ENCODE results near the gene BCL2L1. TPM values are rescaled to one million over a fixed set of nuclear protein-coding genes. Genes with fewer than 3 reads are reported as not detected.

BCL2L1 gene
- total RNA-seq, 1 experiment from 2014 or later: 277 TPM

- Histone ChIP-seq H3K9me2 (replicated peaks; ENCODE audit: low read length) (no peaks in the 10 kb centered on the region), H2AFZ (ENCODE audit: low read length) (no peak overlapping the region), H3K27ac (ENCODE audit: low read length) (no peak overlapping the region), H3K4me2 (ENCODE audit: low read length) (no peak overlapping the region), H3K4me1 (ENCODE audit: insufficient read depth, low read length) (no peaks in the 10 kb centered on the region), H3K9me3 (ENCODE audit: low read length) (no peaks in the 10 kb centered on the region), H4K20me1 (ENCODE audit: low read length) (no peaks in the 10 kb centered on the region), H3K27me3 (ENCODE audit: low read length) (no peaks in the 10 kb centered on the region), H3K4me3 (ENCODE audit: low read length) (no peak overlapping the region), H3K36me3 (ENCODE audit: low read depth, low read length) (no peaks in the 10 kb centered on the region), H3K79me2 (ENCODE audit: low read length) (no peaks in the 10 kb centered on the region), H3F3A (ENCODE audit: low read length, unreplicated experiment) (no peaks in the 10 kb centered on the region), H3K9ac (ENCODE audit: low read length) (no peak overlapping the region)
- no peak for ATAC-seq
- no peak for TF ChIP-seq EZH2phosphoT487 (IDR thresholded peaks at IDR 0.05; ENCODE audit: borderline replicate concordance, low read length)
- no peak for TF ChIP-seq CTCF (conservative IDR thresholded peaks at IDR 0.05; ENCODE audit: low read depth, low read length)
- no peak for TF ChIP-seq EZH2 (IDR thresholded peaks at IDR 0.05; ENCODE audit: low read length, unreplicated experiment)
- POLR2A ChIA-PET (ENCODE audit: unreplicated experiment): no interaction called here
- intact Hi-C loops (cut with micrococcal nuclease): no loop called here
- peak; percentile 26 for DNase-seq
- CTCF ChIA-PET: no interaction called here
- BruUV-seq (replicated peaks): no TSS peak
Observed at GRCh38 chr20:31620246-31620645, 102.4 kb downstream of the BCL2L1 start.

DNA sequence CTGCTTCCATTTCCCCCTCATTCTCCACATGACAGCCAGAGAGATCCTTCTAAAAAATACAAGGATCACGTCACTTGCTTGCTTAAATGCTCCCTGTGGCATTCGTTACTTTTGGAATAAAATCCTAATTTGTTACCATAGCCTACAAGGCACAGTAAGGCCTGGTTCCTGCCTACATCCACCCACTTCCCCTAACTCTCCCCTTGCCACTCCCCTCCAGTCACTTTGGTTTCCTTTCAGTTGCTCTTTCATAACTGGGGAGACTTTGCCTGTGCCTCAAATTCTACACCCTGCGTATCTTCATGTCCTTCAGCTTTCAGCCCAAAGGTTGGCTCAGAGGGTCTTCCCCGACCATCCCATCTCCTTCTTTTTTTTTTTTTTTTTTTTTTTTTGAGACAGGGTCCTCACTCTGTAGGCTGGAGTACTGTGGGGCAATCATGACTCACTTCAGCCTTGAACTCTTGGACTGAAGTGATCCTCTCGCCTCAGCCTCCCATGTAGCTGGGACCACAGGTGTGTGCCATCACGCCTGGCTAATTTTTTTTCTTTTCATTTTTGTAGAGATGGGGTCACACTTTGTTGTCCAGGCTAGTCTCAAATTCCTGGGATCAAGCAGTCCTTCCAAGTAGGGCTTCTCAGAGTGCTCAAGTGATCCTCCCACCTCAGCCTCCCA lies 105.1 kb downstream of the BCL2L1 start:
- Histone ChIP-seq H2AFZ (ENCODE audit: low read length) (no peak overlapping the region), H3F3A (ENCODE audit: low read length, unreplicated experiment) (no peaks in the 10 kb centered on the region), H3K27ac (ENCODE audit: low read length) (no peak overlapping the region), H4K20me1 (ENCODE audit: low read length) (no peaks in the 10 kb centered on the region), H3K9ac (ENCODE audit: low read length) (no peak overlapping the region), H3K4me2 (ENCODE audit: low read length) (no peak overlapping the region), H3K9me2 (replicated peaks; ENCODE audit: low read length) (no peaks in the 10 kb centered on the region), H3K79me2 (ENCODE audit: low read length) (no peaks in the 10 kb centered on the region), H3K4me3 (ENCODE audit: low read length) (no peak overlapping the region), H3K36me3 (ENCODE audit: low read depth, low read length) (no peaks in the 10 kb centered on the region), H3K27me3 (ENCODE audit: low read length) (no peaks in the 10 kb centered on the region), H3K9me3 (ENCODE audit: low read length) (no peaks in the 10 kb centered on the region), H3K4me1 (ENCODE audit: insufficient read depth, low read length) (peaks cover 2% of the 10 kb centered on the region; the same call in 1 of the 2 replicates)
- ChIA-PET POLR2A (ENCODE audit: unreplicated experiment) (no interaction called here), CTCF (interaction anchor here (0.5 kb wide), 1 partner anchor 60 kb away, joined by 26 read pairs; no protein-coding TSS in a partner anchor)
- intact Hi-C loops (cut with micrococcal nuclease): no loop called here
- BruUV-seq (replicated peaks): no TSS peak
- DNase-seq: no peak
- TF ChIP-seq EZH2 (IDR thresholded peaks at IDR 0.05; ENCODE audit: low read length, unreplicated experiment) (no peak), EZH2phosphoT487 (IDR thresholded peaks at IDR 0.05; ENCODE audit: borderline replicate concordance, low read length) (no peak), CTCF (conservative IDR thresholded peaks at IDR 0.05; ENCODE audit: low read depth, low read length) (no peak)
- ATAC-seq: no peak

DNA sequence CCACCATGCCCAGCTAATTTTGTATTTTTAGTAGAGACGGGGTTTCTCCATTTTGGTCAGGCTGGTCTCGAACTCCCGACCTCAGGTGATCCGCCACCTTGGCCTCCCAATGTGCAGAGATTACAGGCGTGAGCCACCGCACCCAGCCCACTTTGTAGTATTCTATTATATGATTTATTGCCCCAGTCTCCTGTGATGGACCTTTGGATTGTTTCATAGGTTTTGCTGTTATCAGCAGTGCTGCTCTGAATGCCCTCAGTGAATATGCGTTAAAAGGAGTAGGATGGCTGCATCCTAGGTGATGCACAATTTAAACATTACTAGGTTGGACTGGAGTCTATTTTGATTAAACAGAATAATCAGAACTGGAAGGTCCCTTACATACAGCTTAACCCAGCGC lies 107.3 kb downstream of the BCL2L1 start:
- intact Hi-C loops (cut with micrococcal nuclease): no loop called here
- BruUV-seq (replicated peaks): no TSS peak
- Histone ChIP-seq H3K27ac (ENCODE audit: low read length) (no peak overlapping the region), H2AFZ (ENCODE audit: low read length) (no peak overlapping the region), H3K4me2 (ENCODE audit: low read length) (no peak overlapping the region), H3K4me1 (ENCODE audit: insufficient read depth, low read length) (peaks cover 22% of the 10 kb centered on the region), H3K9me2 (replicated peaks; ENCODE audit: low read length) (no peaks in the 10 kb centered on the region), H3K9ac (ENCODE audit: low read length) (no peak overlapping the region), H4K20me1 (ENCODE audit: low read length) (no peaks in the 10 kb centered on the region), H3K36me3 (ENCODE audit: low read depth, low read length) (no peaks in the 10 kb centered on the region), H3K79me2 (ENCODE audit: low read length) (no peaks in the 10 kb centered on the region), H3F3A (ENCODE audit: low read length, unreplicated experiment) (no peaks in the 10 kb centered on the region), H3K27me3 (ENCODE audit: low read length) (no peaks in the 10 kb centered on the region), H3K4me3 (ENCODE audit: low read length) (no peak overlapping the region), H3K9me3 (ENCODE audit: low read length) (no peaks in the 10 kb centered on the region)
- ChIA-PET POLR2A (ENCODE audit: unreplicated experiment) (no interaction called here), CTCF (interaction anchor here (0.5 kb wide), 1 partner anchor 22 kb away, joined by 7 read pairs; no protein-coding TSS in a partner anchor)
- no peak for TF ChIP-seq CTCF (conservative IDR thresholded peaks at IDR 0.05; ENCODE audit: low read depth, low read length)
- no peak for ATAC-seq
- no peak for DNase-seq

All from PC-3 (cell line).